Neuronal stem cell (in vitro differentiated cells): ENCODE measurements around the gene LRRN1.

Experiments used
- DNase-seq: peaks from one replicate; pipeline ENCODE4 v3.0.0-alpha.2; 2013; ENCODE audit warnings: low spot score
- H2AFZ ChIP-seq: one replicate; pipeline ENCODE4 v1.6.1; 2013; ENCODE audit warnings: mild to moderate bottlenecking, low read length, inconsistent platforms
- H2AK5ac ChIP-seq: 2 replicates; pipeline ENCODE4 v1.6.1; 2013; ENCODE audit warnings: low read depth, mild to moderate bottlenecking, inconsistent platforms, low read length, moderate library complexity, mixed read lengths
- H2BK120ac ChIP-seq: 2 replicates; pipeline ENCODE4 v1.6.1; 2013; ENCODE audit warnings: low read depth, mild to moderate bottlenecking, inconsistent platforms, low read length, moderate library complexity, mixed read lengths
- H2BK12ac ChIP-seq: one replicate; pipeline ENCODE4 v1.6.1; 2013; ENCODE audit warnings: low read length, inconsistent platforms
- H2BK15ac ChIP-seq: 2 replicates; pipeline ENCODE4 v1.6.1; 2013; ENCODE audit warnings: mild to moderate bottlenecking, low read length, inconsistent platforms, mixed read lengths
- H2BK5ac ChIP-seq: one replicate; pipeline ENCODE4 v1.6.1; 2013; ENCODE audit warnings: inconsistent platforms, mild to moderate bottlenecking, low read length, moderate library complexity
- H3K14ac ChIP-seq: one replicate; pipeline ENCODE4 v1.6.1; 2013; ENCODE audit warnings: low read length, inconsistent platforms
- H3K18ac ChIP-seq: 2 replicates; pipeline ENCODE4 v1.6.1; 2013; ENCODE audit warnings: low read length, inconsistent platforms
- H3K23ac ChIP-seq: 2 replicates; pipeline ENCODE4 v1.6.1; 2013; ENCODE audit warnings: low read depth, mild to moderate bottlenecking, mixed read lengths, low read length, inconsistent platforms; ENCODE audit not compliant: poor library complexity
- H3K27ac ChIP-seq: replicated peaks from 3 replicates; pipeline ENCODE4 v1.5.1; 2013; ENCODE audit warnings: low read length, inconsistent platforms
- H3K27me3 ChIP-seq, 3 experiments: 2 replicates each; pipeline ENCODE4 v1.6.1; 2013; ENCODE audit warnings: low read length in 3 of 3, mild to moderate bottlenecking in 2 of 3, inconsistent platforms in 1 of 3, low read depth in 1 of 3, mixed read lengths in 1 of 3, moderate library complexity in 1 of 3; ENCODE audit not compliant: control insufficient read depth in 3 of 3, insufficient read depth in 3 of 3
- H3K36me3 ChIP-seq, 2 donors: replicated peaks in 1 of 2; 2 replicates each; pipeline ENCODE4 v1.6.1; 2013; ENCODE audit warnings: low read length in 2 of 2; ENCODE audit not compliant: control insufficient read depth in 2 of 2, insufficient read depth in 2 of 2
- H3K4ac ChIP-seq: 2 replicates; pipeline ENCODE4 v1.6.1; 2013; ENCODE audit warnings: inconsistent platforms, mild to moderate bottlenecking, low read length, moderate library complexity
- H3K4me1 ChIP-seq, 2 donors: 1 replicate in 1 of 2; 2 replicates in 1 of 2; pipeline ENCODE4 v1.6.1; 2013; ENCODE audit warnings: low read length in 2 of 2, low read depth in 1 of 2; ENCODE audit not compliant: control insufficient read depth in 2 of 2, insufficient read depth in 1 of 2
- H3K4me2 ChIP-seq: one replicate; pipeline ENCODE4 v1.6.1; 2013; ENCODE audit warnings: mild to moderate bottlenecking, low read length, inconsistent platforms; ENCODE audit not compliant: insufficient read depth, poor library complexity, severe bottlenecking
- H3K4me3 ChIP-seq, 2 donors: 2 replicates each; pipeline ENCODE4 v1.5.1; 2013; ENCODE audit warnings: low read length in 2 of 2, mild to moderate bottlenecking in 2 of 2, inconsistent platforms in 1 of 2, moderate library complexity in 1 of 2
- H3K79me1 ChIP-seq: one replicate; pipeline ENCODE4 v1.6.1; 2013; ENCODE audit warnings: low read depth, mild to moderate bottlenecking, inconsistent platforms, low read length, moderate library complexity
- H3K9ac ChIP-seq: one replicate; pipeline ENCODE4 v1.6.1; 2013; ENCODE audit warnings: mild to moderate bottlenecking, low read depth, low read length, inconsistent platforms; ENCODE audit not compliant: poor library complexity
- H3K9me3 ChIP-seq, 2 donors: replicated peaks in 1 of 2; 2 replicates each; pipeline versions ENCODE3 to v1.6.1; 2013; ENCODE audit warnings: low read length in 2 of 2, mild to moderate bottlenecking in 2 of 2, inconsistent platforms in 1 of 2, low read depth in 1 of 2, mixed read lengths in 1 of 2, moderate library complexity in 1 of 2; ENCODE audit not compliant: control insufficient read depth in 2 of 2, insufficient read depth in 1 of 2
- H4K8ac ChIP-seq: one replicate; pipeline ENCODE4 v1.6.1; 2013; ENCODE audit warnings: low read depth, mild to moderate bottlenecking, inconsistent platforms, low read length, moderate library complexity
- H4K91ac ChIP-seq: one replicate; pipeline ENCODE4 v1.6.1; 2013; ENCODE audit warnings: low read length, low read depth, mild to moderate bottlenecking, inconsistent platforms; ENCODE audit not compliant: poor library complexity
- WGBS, 2 donors: extraction: QIAGEN DNeasy Blood & Tissue Kit; methylation state at CpG; one replicate each; pipeline ENCODE4 v1.1.7; 2013; ENCODE audit warnings: missing lambda C conversion rate in 2 of 2, mixed read lengths in 1 of 2; ENCODE audit not compliant: insufficient read length in 2 of 2, insufficient replicate concordance in 1 of 2; ENCODE audit errors: extremely low coverage in 2 of 2; 5-methylcytosine and 5-hydroxymethylcytosine counted together

LRRN1 gene

DNA sequence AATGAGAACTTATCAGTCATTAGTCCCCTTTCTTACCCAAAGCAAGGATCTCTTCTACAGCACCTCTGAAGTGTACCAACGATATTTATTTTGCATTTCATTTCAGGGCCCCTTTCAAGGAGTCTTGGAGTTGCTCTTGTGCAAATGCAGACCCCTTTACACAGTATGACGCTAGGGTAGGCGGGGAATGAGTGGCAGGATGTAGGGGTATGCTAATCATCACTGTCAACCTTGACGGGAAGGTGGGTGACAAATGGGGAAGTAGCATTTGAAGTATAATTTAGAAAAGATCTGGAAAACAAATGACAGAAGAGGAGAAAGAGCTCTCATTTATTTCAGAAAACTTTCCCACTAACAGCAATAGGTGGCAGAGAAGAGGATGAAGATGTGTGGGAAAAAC, 94.4 kb downstream of the LRRN1 start:
- no peak overlapping the region for H2BK12ac ChIP-seq
- H4K91ac ChIP-seq = no peak overlapping the region
- no peak overlapping the region for H2BK15ac ChIP-seq
- no peak overlapping the region for H3K4me2 ChIP-seq
- no peak overlapping the region for H3K14ac ChIP-seq
- no peak overlapping the region for H3K18ac ChIP-seq
- no peak overlapping the region for H3K27ac ChIP-seq
- H3K23ac ChIP-seq = no peak overlapping the region
- H3K9me3 ChIP-seq = no peaks in the 10 kb centered on the region
- H3K79me1 ChIP-seq = no peaks in the 10 kb centered on the region
- H3K27me3 ChIP-seq = no peaks in the 10 kb centered on the region
- no peak overlapping the region for H3K4me3 ChIP-seq
- H2AFZ ChIP-seq = no peak overlapping the region
- no peak overlapping the region for H3K9ac ChIP-seq
- no peaks in the 10 kb centered on the region for H3K4me1 ChIP-seq
- H2BK5ac ChIP-seq = no peak overlapping the region
- no peaks in the 10 kb centered on the region for H3K36me3 ChIP-seq
- H4K8ac ChIP-seq = no peak overlapping the region
- H3K4ac ChIP-seq = no peak overlapping the region
- DNase-seq = no peak
- no peak overlapping the region for H2BK120ac ChIP-seq
- H2AK5ac ChIP-seq = no peak overlapping the region
- WGBS, 2 donors = no CpG with 5 or more reads among the region's 4 CpGs
